ENCODE measurements around the gene AQP4.

DNA sequence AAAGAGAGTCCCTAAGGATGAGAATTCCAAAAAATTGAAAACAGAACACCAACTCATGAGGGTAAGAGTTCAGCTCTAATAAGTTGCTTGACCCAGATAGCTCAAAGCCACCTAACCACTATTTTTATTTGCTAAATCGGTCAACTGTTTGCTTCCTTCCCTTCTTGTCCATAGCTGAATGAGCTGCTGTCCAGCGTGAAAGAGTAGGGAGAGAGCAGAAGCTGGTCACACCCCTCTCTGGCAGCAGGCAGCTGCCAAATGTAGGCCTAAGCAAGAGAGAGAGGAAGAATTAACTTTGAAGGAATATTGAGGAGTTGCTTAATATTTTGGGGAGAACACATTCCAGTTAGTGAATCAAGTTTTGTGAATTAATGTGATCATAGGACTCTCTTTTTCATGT is 25.9 kb downstream of the AQP4 start:
- TF ChIP-seq, protein P1, sequence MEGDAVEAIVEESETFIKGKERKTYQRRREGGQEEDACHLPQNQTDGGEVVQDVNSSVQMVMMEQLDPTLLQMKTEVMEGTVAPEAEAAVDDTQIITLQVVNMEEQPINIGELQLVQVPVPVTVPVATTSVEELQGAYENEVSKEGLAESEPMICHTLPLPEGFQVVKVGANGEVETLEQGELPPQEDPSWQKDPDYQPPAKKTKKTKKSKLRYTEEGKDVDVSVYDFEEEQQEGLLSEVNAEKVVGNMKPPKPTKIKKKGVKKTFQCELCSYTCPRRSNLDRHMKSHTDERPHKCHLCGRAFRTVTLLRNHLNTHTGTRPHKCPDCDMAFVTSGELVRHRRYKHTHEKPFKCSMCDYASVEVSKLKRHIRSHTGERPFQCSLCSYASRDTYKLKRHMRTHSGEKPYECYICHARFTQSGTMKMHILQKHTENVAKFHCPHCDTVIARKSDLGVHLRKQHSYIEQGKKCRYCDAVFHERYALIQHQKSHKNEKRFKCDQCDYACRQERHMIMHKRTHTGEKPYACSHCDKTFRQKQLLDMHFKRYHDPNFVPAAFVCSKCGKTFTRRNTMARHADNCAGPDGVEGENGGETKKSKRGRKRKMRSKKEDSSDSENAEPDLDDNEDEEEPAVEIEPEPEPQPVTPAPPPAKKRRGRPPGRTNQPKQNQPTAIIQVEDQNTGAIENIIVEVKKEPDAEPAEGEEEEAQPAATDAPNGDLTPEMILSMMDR (IDR thresholded peaks at IDR 0.05) = no peak
- no peak for TF ChIP-seq POLR2AphosphoS5 (IDR thresholded peaks at IDR 0.05; ENCODE audit: insufficient read depth in 1 of 2, low read depth in 1 of 2)
